AG04450 (cell line): ENCODE measurements around the gene LHFPL2. TPM values are rescaled to one million over a fixed set of nuclear protein-coding genes. Genes with fewer than 3 reads are reported as not detected.

Experiments used
- CTCF ChIA-PET: fragments of 300-600, 350-600 bp; formaldehyde crosslinking; extraction: SDS; loops from one replicate; lab custom pipeline; 2022; ENCODE audit warnings: antibody characterized with exemption, inconsistent platforms; lab: Charles Lee
- POLR2A ChIA-PET: fragments of 350-600 bp; formaldehyde crosslinking; extraction: SDS; loops from one replicate; lab custom pipeline; 2021; ENCODE audit warnings: antibody characterized with exemption, inconsistent platforms; lab: Yijun Ruan, JAX
- DNase-seq: peaks from one replicate; pipeline ENCODE4 v3.0.0-alpha.2; 2011; ENCODE audit warnings: low read depth, low spot score
- H3K27ac ChIP-seq: one replicate; pipeline ENCODE4 v1.5.1; 2012; ENCODE audit warnings: low read depth, low read length, control low read depth
- H3K27me3 ChIP-seq: one replicate; pipeline ENCODE4 v1.6.0; 2012; ENCODE audit warnings: low read length; ENCODE audit not compliant: control insufficient read depth, insufficient read depth
- H3K4me3 ChIP-seq: 2 replicates; pipeline ENCODE4 v1.5.1; 2011; ENCODE audit warnings: mild to moderate bottlenecking, low read depth, low read length, control low read depth
- H3K9me3 ChIP-seq: 2 replicates; pipeline ENCODE4 v1.5.1; 2012; ENCODE audit warnings: low read length; ENCODE audit not compliant: control insufficient read depth, insufficient read depth
- polyA plus RNA-seq: library from polyadenylated mRNA; depleted of rRNA; stranded (reverse); fragments of >200 nt; gene quantifications from 2 replicates; pipeline ENCODE4 v1.2.3, GENCODE V29; 2011
- TF ChIP-seq, protein P1 (sequence below): IDR thresholded peaks from 2 replicates; pipeline ENCODE4 v1.5.1; 2011; ENCODE audit warnings: low read depth, low read length, control low read depth, inconsistent platforms

Gene LHFPL2
- polyA plus RNA-seq, 1 experiment = 20.1 TPM

DNA sequence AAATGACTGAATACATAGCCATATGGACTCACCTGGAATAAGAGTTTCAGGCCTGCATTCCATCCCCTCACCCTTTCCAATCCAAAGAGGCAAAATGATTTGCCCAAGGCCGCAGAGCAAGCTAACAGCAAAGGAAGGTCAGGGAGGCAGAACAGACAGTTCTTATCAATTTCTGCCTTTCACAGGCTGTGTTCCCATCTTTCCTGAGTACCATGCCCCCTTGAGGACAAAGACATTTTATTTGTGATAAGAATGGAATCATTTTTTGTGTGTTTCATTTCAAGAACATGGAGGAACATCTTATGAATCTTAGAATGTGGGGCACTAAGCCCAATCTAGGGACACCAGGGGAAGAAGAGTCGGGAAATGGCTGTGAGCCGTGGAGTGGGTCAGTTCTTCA lies 13.9 kb downstream of the LHFPL2 start:
- ChIA-PET CTCF (interaction anchor here (0.8 to 1.4 kb wide), 3 partner anchors 32 to 332 kb away, joined by 3 read pairs; no protein-coding TSS in a partner anchor), POLR2A (no interaction called here)
- H3K9me3 ChIP-seq = no peaks in the 10 kb centered on the region; the same call in 1 of the 2 replicates
- TF ChIP-seq, protein P1, sequence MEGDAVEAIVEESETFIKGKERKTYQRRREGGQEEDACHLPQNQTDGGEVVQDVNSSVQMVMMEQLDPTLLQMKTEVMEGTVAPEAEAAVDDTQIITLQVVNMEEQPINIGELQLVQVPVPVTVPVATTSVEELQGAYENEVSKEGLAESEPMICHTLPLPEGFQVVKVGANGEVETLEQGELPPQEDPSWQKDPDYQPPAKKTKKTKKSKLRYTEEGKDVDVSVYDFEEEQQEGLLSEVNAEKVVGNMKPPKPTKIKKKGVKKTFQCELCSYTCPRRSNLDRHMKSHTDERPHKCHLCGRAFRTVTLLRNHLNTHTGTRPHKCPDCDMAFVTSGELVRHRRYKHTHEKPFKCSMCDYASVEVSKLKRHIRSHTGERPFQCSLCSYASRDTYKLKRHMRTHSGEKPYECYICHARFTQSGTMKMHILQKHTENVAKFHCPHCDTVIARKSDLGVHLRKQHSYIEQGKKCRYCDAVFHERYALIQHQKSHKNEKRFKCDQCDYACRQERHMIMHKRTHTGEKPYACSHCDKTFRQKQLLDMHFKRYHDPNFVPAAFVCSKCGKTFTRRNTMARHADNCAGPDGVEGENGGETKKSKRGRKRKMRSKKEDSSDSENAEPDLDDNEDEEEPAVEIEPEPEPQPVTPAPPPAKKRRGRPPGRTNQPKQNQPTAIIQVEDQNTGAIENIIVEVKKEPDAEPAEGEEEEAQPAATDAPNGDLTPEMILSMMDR = peak; percentile 22; the same call in 1 of the 2 replicates
- H3K27me3 ChIP-seq = no peaks in the 10 kb centered on the region
- no peak overlapping the region for H3K4me3 ChIP-seq
- DNase-seq = no peak
- no peak overlapping the region for H3K27ac ChIP-seq

DNA sequence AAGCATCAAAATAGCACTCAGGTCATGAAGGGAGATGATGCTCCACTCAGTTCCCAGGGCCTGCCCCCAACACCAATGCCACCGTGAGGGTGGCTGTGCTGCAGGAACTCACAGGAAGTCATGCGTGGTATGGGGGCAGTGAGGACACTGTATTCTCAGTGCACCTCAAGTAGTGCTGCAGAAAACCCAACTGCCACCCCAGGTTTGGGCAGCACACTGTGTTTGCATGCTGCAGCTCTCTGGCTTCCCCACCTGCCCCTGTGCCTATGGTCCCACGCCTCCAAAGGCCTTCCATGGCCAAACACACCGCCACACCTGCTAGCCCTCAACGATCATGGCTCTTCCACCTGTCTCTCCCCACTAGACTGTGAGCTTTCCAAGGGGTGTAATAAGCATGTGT lies 14.3 kb downstream of the LHFPL2 start:
- no peak for DNase-seq
- TF ChIP-seq, protein P1 = no peak
- Histone ChIP-seq H3K27ac (no peak overlapping the region), H3K9me3 (no peaks in the 10 kb centered on the region; the same call in 1 of the 2 replicates), H3K27me3 (no peaks in the 10 kb centered on the region), H3K4me3 (no peak overlapping the region)
- ChIA-PET POLR2A (interaction anchor here (0.6 kb wide), 1 partner anchor 34 kb away, joined by 4 read pairs; no protein-coding TSS in a partner anchor), CTCF (interaction anchor here (0.8 to 1.4 kb wide), 3 partner anchors 32 to 332 kb away, joined by 3 read pairs; no protein-coding TSS in a partner anchor)

DNA sequence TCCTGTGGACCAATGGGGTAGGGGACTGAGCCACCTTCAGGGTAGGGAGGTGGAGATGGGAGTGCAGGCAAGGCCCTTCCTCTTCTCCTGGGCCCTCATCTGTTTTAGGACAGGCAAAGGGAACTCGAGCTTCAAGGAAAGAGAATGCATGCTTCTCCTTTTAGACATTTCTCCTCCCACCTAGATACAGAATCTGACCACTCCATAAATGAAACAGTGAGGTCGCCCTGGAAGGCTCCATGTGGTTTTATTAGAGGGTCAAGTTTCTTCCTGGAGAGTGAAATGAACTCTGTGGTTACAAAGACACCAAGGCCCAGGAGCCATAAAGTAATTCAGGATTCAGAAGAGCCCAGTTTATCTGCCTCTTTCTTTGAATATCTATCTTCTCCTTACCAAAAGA lies 14.9 kb downstream of the LHFPL2 start:
- CTCF ChIA-PET = interaction anchor here (0.6 to 1.0 kb wide), 2 partner anchors 160 to 348 kb away, joined by 3 to 5 read pairs; no protein-coding TSS in a partner anchor
- TF ChIP-seq, protein P1 = no peak
- Histone ChIP-seq H3K27me3 (no peaks in the 10 kb centered on the region), H3K27ac (peak overlapping the region; percentile 34), H3K4me3 (no peak overlapping the region), H3K9me3 (no peaks in the 10 kb centered on the region; the same call in 1 of the 2 replicates)
- POLR2A ChIA-PET = interaction anchor here (0.6 kb wide), 1 partner anchor 34 kb away, joined by 4 read pairs; no protein-coding TSS in a partner anchor
- no peak for DNase-seq

DNA sequence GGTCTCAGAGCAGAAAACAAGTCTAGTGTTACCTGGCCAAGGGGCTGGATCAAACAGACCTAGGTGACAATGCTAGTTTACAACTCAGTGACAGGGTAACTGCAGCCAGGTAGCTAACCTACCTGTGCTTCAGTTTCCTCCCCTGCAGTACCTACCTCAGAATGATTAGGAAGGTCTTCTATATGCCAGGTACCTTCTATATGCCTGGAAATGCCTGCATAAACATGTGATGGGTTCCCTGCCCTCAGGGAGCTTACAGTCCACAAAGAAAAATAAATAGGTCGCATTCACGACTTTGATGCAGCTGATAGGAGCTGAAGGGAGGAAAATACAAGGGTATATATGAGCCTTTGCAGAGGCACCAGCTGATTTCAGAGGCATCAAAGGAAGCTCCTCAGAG lies 16.1 kb downstream of the LHFPL2 start:
- TF ChIP-seq, protein P1 = no peak
- no peak overlapping the region for H3K27ac ChIP-seq
- no peaks in the 10 kb centered on the region; the same call in 1 of the 2 replicates for H3K9me3 ChIP-seq
- POLR2A ChIA-PET = interaction anchor here (0.6 kb wide), 1 partner anchor 145 kb away, joined by 3 read pairs; no protein-coding TSS in a partner anchor
- H3K4me3 ChIP-seq = no peak overlapping the region
- DNase-seq = no peak
- CTCF ChIA-PET = interaction anchor here (1.0 kb wide), 1 partner anchor 349 kb away, joined by 5 read pairs; no protein-coding TSS in a partner anchor
- H3K27me3 ChIP-seq = no peaks in the 10 kb centered on the region

DNA sequence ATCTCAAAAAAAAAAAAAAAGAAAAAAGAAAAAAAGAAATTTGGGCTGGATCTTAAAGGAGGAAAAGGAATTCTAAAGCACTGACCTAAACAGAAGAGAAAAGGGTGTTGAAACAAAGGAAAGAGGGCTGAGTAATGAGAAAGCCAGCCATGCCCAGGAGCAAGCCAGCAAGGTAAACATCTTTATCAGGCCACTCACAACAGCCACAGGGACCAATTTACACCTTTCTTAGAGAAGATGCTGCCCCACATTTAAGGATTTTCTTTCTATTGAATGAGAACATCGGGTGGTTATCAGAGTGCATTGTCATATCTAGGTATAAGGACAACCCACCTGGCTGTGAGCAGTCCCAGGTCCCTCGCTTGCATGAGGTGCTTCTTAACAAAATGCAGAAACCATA lies 16.6 kb downstream of the LHFPL2 start:
- TF ChIP-seq, protein P1 = no peak
- ChIA-PET POLR2A (interaction anchor here (0.6 kb wide), 1 partner anchor 145 kb away, joined by 3 read pairs; no protein-coding TSS in a partner anchor), CTCF (no interaction called here)
- no peak overlapping the region for H3K27ac ChIP-seq
- DNase-seq = no peak
- H3K4me3 ChIP-seq = no peak overlapping the region
- H3K9me3 ChIP-seq = no peaks in the 10 kb centered on the region; the same call in 1 of the 2 replicates
- H3K27me3 ChIP-seq = no peaks in the 10 kb centered on the region
